IPS DF 4.7 (cell line): ENCODE measurements around the gene LRRC2.
"Not testable (repeated sequence)": the region's sequence is repeated elsewhere in the genome, so short reads cannot be mapped to it uniquely, and the experiment has no call there.

Experiments
- DNase-seq: peaks from one replicate; pipeline ENCODE4 v3.0.0-alpha.2; 2013; ENCODE audit warnings: low spot score; ENCODE audit errors: extremely low read depth

LRRC2 gene

GRCh38 chr3:46535746-46536145 is 30.4 kb downstream of the LRRC2 start:
- no peak for DNase-seq

DNA sequence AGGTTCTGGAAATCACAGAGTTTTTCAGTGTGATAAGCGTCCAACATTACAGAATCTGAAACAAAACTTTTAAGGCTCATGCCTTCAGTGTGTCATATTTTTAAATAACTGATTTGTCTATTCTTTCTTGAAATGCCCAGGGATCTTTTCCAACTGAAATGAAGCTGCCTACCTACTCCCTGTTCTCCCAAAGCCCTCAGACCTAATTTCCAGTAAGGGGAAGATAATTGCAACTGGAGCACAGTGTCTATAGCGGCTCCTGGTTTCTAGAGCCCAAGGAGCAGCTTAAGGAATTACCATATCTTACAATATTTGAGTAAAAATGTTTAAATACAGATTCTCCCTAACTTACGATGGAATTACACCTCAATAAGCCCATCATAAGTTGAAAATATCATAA is 33.0 kb downstream of the LRRC2 start:
- DNase-seq, result no peak

GRCh38 chr3:46527239-46527638 is 38.9 kb downstream of the LRRC2 start:
- no peak for DNase-seq

- DNase-seq, result no peak
These were observed 41.3 kb downstream of the LRRC2 start for GRCh38 chr3:46524832-46525231.

DNA sequence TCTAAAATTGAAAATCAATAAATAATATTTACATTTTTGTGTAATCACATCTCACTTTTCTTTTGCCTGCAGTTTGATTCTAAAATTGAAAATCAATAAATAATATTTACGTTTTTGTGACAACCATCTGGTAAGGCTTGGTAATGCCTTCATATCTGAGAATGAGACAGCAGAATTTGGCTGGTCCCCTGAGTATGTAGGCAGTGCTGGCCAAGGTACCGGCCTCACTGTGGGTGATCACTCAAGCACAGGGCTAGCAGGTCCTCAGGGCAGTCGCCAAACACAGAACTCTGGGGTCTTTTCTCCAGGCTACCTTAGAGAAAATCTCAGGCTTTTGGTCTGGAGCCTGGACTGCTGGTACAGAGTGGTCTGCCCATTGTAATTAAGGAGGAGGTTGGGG is 42.1 kb downstream of the LRRC2 start:
- DNase-seq, result no peak

DNA sequence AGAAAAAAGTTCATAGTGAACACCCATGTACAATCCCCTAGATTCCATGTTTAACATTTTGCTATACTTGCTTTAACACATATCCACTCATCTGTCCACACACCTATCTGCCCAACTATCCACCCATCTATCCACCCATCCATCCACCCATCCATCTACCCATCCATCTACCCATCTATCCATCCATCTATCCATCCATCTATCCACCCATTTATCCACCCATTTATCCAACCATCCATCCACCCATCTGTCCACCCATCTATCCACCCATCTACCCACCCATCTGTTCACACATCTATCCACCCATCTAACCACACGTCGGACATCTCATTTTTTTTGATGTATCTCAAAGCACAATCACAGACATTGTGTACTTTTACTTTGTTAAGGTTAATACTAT is 42.5 kb downstream of the LRRC2 start:
- no peak for DNase-seq

DNA sequence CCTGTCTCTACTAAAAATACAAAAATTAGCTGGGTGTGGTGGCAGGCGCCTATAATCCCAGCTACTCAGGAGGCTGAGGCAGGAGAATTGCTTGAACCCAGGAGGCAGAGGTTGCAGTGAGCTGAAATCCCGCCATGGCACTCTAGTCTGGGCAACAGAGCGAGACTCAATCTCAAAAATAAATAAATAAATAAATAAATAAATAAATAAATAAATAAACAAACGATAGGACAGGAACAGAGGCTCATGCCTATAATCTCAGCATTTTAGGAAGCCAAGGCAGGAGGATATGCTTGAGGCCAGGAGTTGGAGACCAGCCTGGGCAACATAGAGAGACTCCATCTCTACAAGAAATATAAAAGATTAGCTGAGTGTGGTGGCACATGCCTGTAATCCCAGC is 43.9 kb downstream of the LRRC2 start:
- DNase-seq, result not testable (repeated sequence)

DNA sequence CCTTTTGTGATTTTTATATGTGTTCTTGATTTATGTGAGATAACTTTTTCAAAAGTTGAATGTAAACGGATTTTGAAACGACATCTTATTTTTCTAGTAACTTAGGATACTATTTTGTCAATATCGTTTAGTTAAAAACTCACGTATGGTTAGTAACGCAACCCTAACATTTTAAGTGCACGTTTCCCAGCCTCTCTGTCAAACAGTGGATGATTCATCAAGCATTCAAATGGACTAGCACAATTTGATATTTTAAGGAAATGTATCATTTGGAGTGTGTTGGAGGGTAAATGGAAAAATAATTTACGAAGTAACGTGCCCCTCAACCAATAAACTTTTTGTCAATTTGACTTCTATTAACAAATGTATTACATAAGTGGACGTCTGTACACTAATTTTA is 45.0 kb downstream of the LRRC2 start:
- DNase-seq, result no peak

DNA sequence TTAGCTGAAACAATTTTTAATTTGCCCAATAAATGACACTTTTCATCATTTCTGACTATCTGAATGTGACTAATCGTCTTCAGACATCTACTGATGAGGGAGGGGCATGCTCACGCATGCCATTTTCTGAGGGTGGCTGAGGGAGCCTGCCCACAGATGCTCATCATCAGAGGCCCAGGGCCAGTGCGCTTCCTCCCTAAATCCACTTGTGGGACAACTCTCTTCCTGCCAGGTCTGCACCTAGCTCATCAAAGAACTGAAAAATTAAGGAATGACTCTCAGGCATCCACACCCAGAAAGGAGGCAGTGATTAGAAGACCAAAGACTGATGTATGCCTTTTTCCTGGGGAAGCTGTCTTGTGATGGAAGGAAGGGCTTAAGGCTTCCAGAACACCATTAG is 45.6 kb downstream of the LRRC2 start:
- DNase-seq, result no peak

DNA sequence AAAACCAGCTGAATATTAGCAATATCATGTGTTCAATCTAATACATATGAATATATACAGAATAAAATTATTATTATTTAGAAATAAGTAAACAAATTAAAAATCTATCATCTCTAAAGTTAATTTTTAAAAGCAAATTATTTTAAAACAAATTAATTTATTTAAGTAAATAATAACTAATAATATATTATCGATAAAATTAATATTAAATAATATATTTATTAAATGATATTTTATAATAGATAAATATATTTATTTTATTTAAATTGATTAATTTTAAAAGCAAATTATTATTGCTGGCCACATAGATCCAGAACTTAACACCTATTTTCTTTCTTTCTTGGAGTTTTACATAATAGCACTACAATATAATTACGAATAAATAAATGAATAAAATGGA is 46.1 kb downstream of the LRRC2 start:
- no peak for DNase-seq

DNA sequence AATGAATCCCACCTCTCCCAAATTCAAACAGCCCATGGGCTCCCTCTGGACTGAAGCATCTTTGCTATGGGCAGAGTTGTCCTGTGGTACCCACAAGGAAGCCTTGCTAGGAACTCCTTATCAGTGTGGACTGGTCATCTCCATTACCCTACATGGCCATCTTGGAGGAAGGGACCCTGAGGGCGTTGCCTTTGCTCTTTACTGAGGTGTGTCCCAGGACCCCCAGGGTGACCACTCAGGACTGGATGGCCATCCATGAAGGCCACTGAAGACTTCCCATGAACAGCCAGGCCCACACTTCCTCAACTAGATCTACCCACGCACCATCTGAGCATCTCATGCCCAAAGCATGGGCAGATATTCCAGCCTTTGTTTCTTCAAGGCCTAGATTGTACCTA is 48.3 kb downstream of the LRRC2 start:
- DNase-seq, result no peak

DNA sequence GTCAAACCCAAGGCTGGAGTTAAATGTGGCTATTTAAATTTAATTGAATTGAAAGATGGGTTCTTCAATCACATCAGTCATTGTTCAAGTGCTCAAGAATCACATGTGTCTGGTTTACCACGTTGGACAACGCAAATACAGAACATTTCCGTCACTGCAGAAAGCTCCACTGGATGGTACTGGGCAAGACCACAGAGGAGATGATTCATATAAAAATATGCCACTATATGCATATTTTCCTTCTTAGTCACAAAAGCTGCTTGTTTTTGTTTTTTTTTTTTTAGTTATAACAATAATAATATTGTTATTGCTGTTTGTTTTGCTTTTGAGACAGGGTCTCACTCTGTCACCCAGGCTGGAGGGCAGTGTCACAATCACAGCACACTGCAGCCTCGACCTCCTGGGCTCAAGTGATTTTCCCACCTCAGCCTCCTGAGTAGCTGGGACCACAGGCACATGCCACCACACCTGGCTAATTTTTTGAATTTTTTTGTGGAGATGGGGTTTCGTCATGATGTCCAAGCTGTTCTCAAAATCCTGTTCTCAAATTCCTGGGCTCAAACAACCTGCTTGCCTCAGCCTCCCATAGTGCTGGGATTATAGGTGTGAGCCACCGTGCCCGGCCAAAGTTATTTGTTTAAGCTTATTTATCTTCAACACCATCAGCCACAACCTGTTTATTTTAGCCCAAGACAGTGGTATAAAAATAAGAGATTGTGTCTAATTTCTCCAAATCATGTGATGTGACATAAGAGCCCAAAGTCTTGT is 48.9 kb downstream of the LRRC2 start:
- DNase-seq, result no peak

DNA sequence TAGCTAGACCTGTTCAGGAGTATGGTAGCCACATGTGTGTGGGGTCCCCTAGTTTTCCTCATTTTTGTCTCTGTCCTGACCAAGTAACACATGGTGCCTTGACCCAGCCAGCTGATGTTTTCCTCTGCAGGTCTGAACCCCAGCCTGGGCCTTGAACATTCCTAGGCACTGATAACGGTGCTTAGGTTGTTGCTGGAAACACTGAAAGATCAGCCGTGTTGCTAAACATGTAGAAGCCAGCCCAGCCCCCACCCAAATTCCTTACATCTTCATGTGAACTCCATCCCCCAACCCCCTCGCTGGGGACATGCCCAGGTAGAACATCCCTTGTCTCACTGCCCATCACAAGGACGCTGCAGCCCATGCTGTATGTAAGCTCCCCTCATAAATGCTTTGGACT is 49.6 kb downstream of the LRRC2 start:
- DNase-seq, result no peak

DNA sequence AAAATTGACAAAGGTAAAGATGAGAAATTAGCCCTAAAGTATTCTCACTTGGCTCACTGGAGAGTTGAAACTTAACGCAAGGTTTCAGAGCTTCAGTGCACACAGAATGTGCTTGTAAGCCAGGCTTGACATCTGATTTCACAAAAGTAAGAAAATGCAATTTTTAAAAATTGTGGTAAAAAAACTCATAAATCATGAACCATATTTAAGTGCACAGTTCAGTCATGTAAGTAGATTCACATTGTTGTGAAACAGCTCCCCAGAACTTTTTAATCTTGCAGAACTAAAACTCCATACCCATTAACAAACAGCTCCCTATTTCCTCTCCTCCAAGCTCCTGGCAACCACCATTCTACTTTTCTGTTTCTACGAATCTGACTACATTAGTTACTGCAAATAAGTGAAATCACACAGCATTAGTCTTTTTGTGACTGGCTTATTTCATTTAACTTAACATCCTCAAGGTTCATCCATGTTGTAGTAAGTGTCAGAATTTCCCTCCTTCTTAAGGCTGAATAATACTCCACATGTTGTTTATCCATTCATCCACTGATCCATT is 53.8 kb downstream of the LRRC2 start:
- DNase-seq, result no peak

DNA sequence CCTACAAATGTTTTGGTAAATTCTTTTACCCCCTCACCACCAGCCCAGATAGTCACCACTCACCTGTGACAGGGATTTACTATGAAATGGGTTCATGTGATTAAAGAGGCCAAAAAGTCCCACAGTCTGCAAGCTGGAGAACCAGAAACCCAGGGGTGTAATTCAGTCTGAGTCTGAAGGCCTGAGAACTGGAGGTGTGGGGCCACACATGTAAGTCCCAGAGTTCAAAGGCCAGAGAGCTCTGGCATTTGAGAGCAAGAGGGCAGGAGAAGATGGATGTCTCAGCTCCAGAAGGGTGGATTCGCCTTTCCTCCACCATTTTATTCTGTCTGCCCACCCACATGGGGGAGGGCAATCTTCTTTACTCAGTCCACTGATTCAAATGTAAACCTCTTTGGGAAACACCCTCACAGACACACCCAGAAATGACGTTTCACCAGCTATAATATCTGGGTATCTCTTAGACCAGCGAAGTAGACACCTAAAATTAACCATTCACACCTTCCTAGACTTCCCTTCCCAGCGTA is 56.4 kb downstream of the LRRC2 start:
- DNase-seq, result no peak

DNA sequence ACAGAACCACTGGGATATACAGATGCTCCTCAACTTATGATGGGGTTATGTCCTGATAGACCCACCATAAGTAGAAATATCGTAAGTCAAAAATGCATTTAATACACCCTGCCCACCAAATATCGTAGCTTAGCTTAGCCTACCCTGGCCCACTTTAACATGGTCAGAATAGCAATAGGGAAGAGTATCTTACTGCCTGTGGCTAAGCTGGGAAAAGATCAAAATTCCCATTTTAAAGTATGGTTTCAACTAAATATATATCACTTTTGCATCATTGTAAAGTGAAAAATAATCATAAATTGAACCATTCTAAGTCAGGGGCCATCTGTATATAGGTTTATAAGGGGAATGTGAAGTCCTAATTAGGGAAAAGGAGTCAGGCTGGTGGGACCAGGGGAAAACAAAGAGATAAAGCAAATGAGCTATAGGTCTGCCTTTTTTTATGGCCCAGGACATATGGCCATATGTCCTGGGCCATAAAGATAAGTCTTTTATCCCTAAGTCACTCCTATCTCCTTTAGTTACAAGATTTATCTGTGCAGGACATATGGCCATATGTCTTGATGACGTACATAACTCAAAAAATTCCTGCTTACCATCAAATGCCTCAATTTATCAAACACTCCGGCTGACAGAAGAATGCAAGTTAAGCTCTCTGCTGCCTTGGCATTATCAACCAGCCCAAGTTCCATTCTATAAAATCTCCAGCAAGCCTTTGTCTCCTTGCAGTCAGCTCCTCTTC is 57.1 kb downstream of the LRRC2 start:
- DNase-seq, result no peak

DNA sequence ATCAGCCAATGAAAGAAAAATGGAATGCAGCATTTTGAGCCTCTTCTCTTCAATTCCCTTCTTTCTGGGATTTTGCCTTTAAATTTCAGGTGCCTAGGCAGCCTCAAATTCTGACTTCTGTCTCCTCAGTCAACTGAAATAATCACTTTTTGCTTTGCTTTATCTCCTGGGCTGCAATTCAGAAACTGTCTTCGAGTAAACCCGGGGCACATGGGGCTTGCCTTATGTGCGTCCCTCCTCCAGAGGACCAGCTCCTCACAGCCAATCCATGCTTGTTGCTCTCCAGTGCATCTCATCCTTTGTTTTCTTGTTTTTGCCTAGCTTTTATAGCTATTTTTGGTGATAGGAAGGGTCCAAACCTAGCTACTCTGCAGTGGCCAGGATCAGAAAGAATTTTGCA is 59.6 kb downstream of the LRRC2 start:
- DNase-seq, result no peak

DNA sequence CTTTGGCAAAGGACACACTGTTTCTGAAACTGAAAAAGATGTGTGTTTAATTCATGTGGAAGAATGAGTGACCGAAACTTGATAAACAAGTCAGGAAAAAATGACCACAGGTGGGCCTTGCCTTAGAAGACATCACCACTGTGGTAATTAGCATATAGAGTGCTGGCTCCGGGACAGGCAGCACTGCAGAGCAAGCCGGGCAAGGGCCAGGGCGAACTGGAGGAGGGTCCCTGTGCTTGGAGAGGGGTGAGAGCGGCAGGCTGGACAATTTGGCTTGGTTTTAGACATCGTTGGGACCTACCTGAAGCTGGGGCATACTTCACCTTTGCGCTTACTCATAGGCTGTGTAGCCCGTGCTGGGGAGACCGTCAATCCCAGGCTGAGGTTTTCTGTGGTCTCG is 60.1 kb downstream of the LRRC2 start:
- no peak for DNase-seq

GRCh38 chr3:46504789-46505188 is 61.3 kb downstream of the LRRC2 start:
- no peak for DNase-seq

DNA sequence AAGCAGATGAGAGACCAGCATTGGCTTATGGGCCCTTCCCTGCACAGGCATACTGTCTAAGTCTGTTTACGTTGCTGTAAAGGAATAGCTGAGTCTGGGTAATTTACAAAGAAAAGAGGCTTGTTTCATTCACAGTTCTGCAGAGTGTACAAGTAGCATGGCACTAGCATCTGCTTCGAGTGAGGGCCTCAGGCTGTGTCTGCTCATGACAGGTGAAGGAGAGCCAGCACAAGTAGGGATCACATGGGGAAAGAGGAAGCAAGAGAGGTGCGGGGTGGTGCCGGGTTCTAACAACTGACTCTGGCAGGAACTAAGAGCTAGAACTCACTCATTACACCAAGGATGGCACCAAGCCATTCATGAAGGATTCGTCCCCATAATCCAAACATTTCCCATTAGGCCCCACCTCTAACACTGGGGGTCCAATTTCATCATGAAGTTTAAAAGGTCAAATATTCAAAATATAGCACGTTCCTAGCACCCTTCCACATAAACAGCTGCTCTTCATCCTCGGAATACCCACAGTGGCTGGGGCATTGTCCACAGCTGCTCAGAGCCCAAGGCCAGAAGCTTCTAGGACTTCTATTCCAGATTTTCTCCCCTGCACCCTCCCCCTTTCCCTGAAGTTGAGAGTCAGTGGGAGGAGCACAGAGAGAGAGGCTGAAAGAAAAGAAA is 62.8 kb downstream of the LRRC2 start:
- no peak for DNase-seq

DNA sequence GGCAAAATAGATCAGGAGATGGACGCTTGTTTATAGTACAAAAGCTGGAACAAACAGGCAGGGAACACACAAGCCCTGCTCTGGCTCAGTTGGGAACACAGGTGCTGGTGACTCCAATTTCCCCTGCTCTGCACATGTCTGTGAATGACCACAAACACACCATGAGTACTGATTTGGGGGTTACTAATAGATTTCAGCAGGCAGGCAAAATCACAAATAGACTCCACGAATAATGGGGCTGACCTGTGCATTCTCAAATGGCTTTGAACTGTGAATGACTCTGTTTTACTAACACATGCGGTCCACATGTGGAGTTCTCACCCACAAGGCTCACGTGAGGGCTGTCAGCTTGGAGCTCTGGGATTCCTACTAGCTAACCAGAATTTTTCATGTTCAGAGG is 64.4 kb downstream of the LRRC2 start:
- DNase-seq, result no peak
